CD4-positive, alpha-beta memory T cell (primary cell): ENCODE data around the gene ARL4D. TPM values are rescaled to one million over a fixed set of nuclear protein-coding genes. Genes with fewer than 3 reads are reported as not detected.
A peak's percentile ranks its signal among the peaks of the same experiment; 100 is the strongest.
"Not testable (repeated sequence)": the region's sequence is repeated elsewhere in the genome, so short reads cannot be mapped to it uniquely, and the experiment has no call there.

Experiments used
- CTCF ChIA-PET: fragments of 350-600 bp; sonication (Branson Sonifier 250); formaldehyde crosslinking; loops from one replicate; lab custom pipeline; 2021; ENCODE audit warnings: inconsistent platforms; ENCODE audit not compliant: partially characterized antibody; lab: Charles Lee
- POLR2A ChIA-PET: fragments of 350-600 bp; sonication (Branson Sonifier 250); formaldehyde crosslinking; loops from one replicate; lab custom pipeline; 2021; ENCODE audit not compliant: partially characterized antibody; lab: Charles Lee
- DNase-seq, 5 donors: peaks; one replicate each; pipeline versions ENCODE4 v3.0.0 to v3.0.0-alpha.2; 2020 to 2022; ENCODE audit warnings: mixed read lengths in 1 of 5
- H3K27ac ChIP-seq: one replicate; pipeline ENCODE4 v1.7.0; 2013; ENCODE audit warnings: low read depth, low read length
- H3K27me3 ChIP-seq: 2 replicates; pipeline ENCODE4 v1.7.0; 2013; ENCODE audit warnings: mild to moderate bottlenecking, low read length, moderate library complexity; ENCODE audit not compliant: insufficient read depth
- H3K36me3 ChIP-seq: 2 replicates; pipeline ENCODE4 v1.7.0; 2013; ENCODE audit warnings: mild to moderate bottlenecking, low read length, moderate library complexity; ENCODE audit not compliant: insufficient read depth
- H3K4me1 ChIP-seq: 2 replicates; pipeline ENCODE4 v1.7.0; 2013; ENCODE audit warnings: mild to moderate bottlenecking, low read length, moderate library complexity; ENCODE audit not compliant: insufficient read depth
- H3K4me3 ChIP-seq, 2 donors: one replicate each; pipeline ENCODE4 v1.7.0; 2013; ENCODE audit warnings: low read length in 2 of 2, mild to moderate bottlenecking in 1 of 2
- H3K9me3 ChIP-seq, 2 donors: one replicate each; pipeline ENCODE4 v1.7.0; 2013; ENCODE audit warnings: low read length in 2 of 2, control low read depth in 1 of 2; ENCODE audit not compliant: control insufficient read depth in 1 of 2
- H3K27ac Mint-ChIP-seq, 7 donors: one replicate each; pipeline ENCODE4 v1.8.0; 2020 to 2021; ENCODE audit warnings: mixed read lengths in 7 of 7, mild to moderate bottlenecking in 6 of 7, inconsistent platforms in 3 of 7, moderate library complexity in 3 of 7
- H3K27me3 Mint-ChIP-seq, 2 donors: one replicate each; pipeline ENCODE4 v1.8.0; 2020 to 2021; ENCODE audit warnings: mixed read lengths in 2 of 2
- H3K36me3 Mint-ChIP-seq, 2 donors: one replicate each; pipeline ENCODE4 v1.8.0; 2020 to 2021; ENCODE audit warnings: mixed read lengths in 2 of 2, inconsistent platforms in 1 of 2, mild to moderate bottlenecking in 1 of 2
- H3K4me1 Mint-ChIP-seq, 4 donors: one replicate each; pipeline ENCODE4 v1.8.0; 2020 to 2021; ENCODE audit warnings: mixed read lengths in 4 of 4, mild to moderate bottlenecking in 1 of 4
- H3K4me3 Mint-ChIP-seq, 8 donors: one replicate each; pipeline ENCODE4 v1.8.0; 2020 to 2021; ENCODE audit warnings: mixed read lengths in 8 of 8, mild to moderate bottlenecking in 7 of 8, moderate library complexity in 6 of 8, inconsistent platforms in 3 of 8
- H3K9me3 Mint-ChIP-seq, 8 donors: one replicate each; pipeline ENCODE4 v1.8.0; 2020 to 2021; ENCODE audit warnings: mixed read lengths in 8 of 8, mild to moderate bottlenecking in 5 of 8, inconsistent platforms in 3 of 8, moderate library complexity in 1 of 8
- intact Hi-C: fragments of 100-400 bp; cut with micrococcal nuclease; formaldehyde crosslinking; loops from one replicate; pipeline ENCODE4 v1.15.1; 2023
- polyA plus RNA-seq, 2 donors: library from polyadenylated mRNA; unstranded; fragments of 300-500 nt; fragmentation: Illumina TruSeq; gene quantifications; one replicate each; pipeline ENCODE4 v1.2.3, GENCODE V29; 2021
- total RNA-seq, 2 experiments: library from RNA; stranded (reverse); gene quantifications; one replicate each; pipeline ENCODE4 v1.2.3, GENCODE V29; 2021

Gene ARL4D
- total and polyA plus RNA-seq, 4 experiments from 2014 or later, result 1.5 to 6.8 (median 2.0) TPM

- H3K4me3 Mint-ChIP-seq, result peak overlapping the region; percentile 91 to 98 (median 95)
- Histone ChIP-seq H3K36me3 (no peaks in the 10 kb centered on the region), H3K9me3 (no peaks in the 10 kb centered on the region), H3K4me3 (peak overlapping the region; percentile 76 to 91), H3K27me3 (no peaks in the 10 kb centered on the region), H3K4me1 (peaks cover 22% of the 10 kb centered on the region), H3K27ac (peak overlapping the region; percentile 91)
- intact Hi-C loops, result loop anchor here (1.0 to 2.0 kb wide), 5 partner anchors 9 to 198 kb away; partner anchors contain the start of genes DHX8 and NBR1
- H3K27me3 Mint-ChIP-seq, result no peaks in the 10 kb centered on the region
- ChIA-PET POLR2A (interaction anchor here (0.7 to 5.8 kb wide), 39 partner anchors 9 to 1692 kb away, joined by 3 to 386 read pairs (median 6); partner anchors contain the start of genes ARL4D, BECN1, BRCA1 and DHX8), CTCF (interaction anchor here (1.0 to 5.0 kb wide), 10 partner anchors 8 to 371 kb away, joined by 3 to 33 read pairs (median 4); partner anchors contain the start of genes ARL4D, DHX8 and RPL27)
- peak; percentile 59 to 70 (median 62) for DNase-seq
- H3K27ac Mint-ChIP-seq, result peak overlapping the region; percentile 99 to 100 (median 100)
- peaks cover 15 to 49% (median 36%) of the 10 kb centered on the region in 4 donors for H3K4me1 Mint-ChIP-seq
- H3K9me3 Mint-ChIP-seq, result peaks cover 0 to 2% (median 0%) of the 10 kb centered on the region in 8 donors
- peaks cover 0 to 9% of the 10 kb centered on the region in 2 donors for H3K36me3 Mint-ChIP-seq
Measured at GRCh38 chr17:43368740-43369506, 29.9 kb upstream of the ARL4D start.

DNA sequence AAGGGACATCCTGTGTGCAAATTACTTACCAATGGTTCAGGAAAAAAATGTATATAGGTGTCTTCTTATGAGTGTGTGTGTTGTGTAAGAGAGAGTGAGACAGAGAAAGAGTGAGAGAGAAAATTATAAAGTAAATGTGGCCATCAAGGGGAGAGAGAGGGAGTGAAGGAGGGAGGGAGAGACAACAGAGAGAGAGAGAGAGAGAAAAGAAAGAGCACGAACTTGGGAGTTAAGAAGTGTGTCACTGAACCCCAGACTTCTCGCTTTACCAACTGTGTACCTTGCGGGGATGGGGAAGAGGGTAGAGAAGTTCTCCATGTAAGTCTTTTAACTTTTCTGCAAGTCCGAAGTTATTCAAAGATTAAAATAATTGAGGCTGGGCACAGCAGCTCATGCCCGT is 28.8 kb upstream of the ARL4D start:
- H3K27ac ChIP-seq, result peak overlapping the region; percentile 91
- ChIA-PET CTCF (interaction anchor here (1.2 to 5.0 kb wide), 4 partner anchors 18 to 114 kb away, joined by 3 to 33 read pairs (median 14); partner anchors contain the start of gene DHX8), POLR2A (interaction anchor here (2.3 to 5.8 kb wide), 9 partner anchors 8 to 198 kb away, joined by 6 to 386 read pairs (median 104); partner anchors contain the start of genes ARL4D, DHX8 and NBR1)
- Mint-ChIP-seq H3K27me3 (no peaks in the 10 kb centered on the region), H3K9me3 (peaks cover 0 to 2% (median 0%) of the 10 kb centered on the region in 8 donors), H3K4me3 (peak overlapping the region; percentile 91 to 98 (median 95)), H3K27ac (peak overlapping the region; percentile 99 to 100 (median 100)), H3K36me3 (peaks cover 0 to 9% of the 10 kb centered on the region in 2 donors), H3K4me1 (peaks cover 15 to 49% (median 36%) of the 10 kb centered on the region in 4 donors)
- DNase-seq, result no peak
- peaks cover 22% of the 10 kb centered on the region for H3K4me1 ChIP-seq
- H3K36me3 ChIP-seq, result no peaks in the 10 kb centered on the region
- H3K4me3 ChIP-seq, result peak overlapping the region; percentile 76 to 91
- intact Hi-C loops, result loop anchor here (2.0 kb wide), 2 partner anchors 55 to 199 kb away; partner anchors contain the start of gene NBR1
- no peaks in the 10 kb centered on the region for H3K9me3 ChIP-seq
- no peaks in the 10 kb centered on the region for H3K27me3 ChIP-seq

GRCh38 chr17:43371227-43371821 is 27.5 kb upstream of the ARL4D start:
- no peak overlapping the region for H3K27ac ChIP-seq
- no peak for DNase-seq
- CTCF ChIA-PET, result interaction anchor here (5.0 kb wide), 1 partner anchor 112 kb away, joined by 33 read pairs; the partner anchor contains the start of gene DHX8
- no peaks in the 10 kb centered on the region for H3K36me3 ChIP-seq
- Mint-ChIP-seq H3K4me1 (peaks cover 15 to 47% (median 35%) of the 10 kb centered on the region in 4 donors), H3K4me3 (peak overlapping the region in 1 of 8 donors; percentile 17), H3K9me3 (peaks cover 0 to 3% (median 0%) of the 10 kb centered on the region in 8 donors), H3K36me3 (peaks cover 0 to 9% of the 10 kb centered on the region in 2 donors), H3K27me3 (no peaks in the 10 kb centered on the region), H3K27ac (peak overlapping the region in 6 of 7 donors; percentile 32 to 65 (median 53))
- H3K4me1 ChIP-seq, result peaks cover 22% of the 10 kb centered on the region
- no peaks in the 10 kb centered on the region for H3K9me3 ChIP-seq
- no peak overlapping the region for H3K4me3 ChIP-seq
- POLR2A ChIA-PET, result interaction anchor here (1.0 to 5.8 kb wide), 3 partner anchors 13 to 56 kb away, joined by 7 to 194 read pairs (median 151); no protein-coding TSS in a partner anchor
- no peaks in the 10 kb centered on the region for H3K27me3 ChIP-seq
- intact Hi-C loops, result no loop called here

DNA sequence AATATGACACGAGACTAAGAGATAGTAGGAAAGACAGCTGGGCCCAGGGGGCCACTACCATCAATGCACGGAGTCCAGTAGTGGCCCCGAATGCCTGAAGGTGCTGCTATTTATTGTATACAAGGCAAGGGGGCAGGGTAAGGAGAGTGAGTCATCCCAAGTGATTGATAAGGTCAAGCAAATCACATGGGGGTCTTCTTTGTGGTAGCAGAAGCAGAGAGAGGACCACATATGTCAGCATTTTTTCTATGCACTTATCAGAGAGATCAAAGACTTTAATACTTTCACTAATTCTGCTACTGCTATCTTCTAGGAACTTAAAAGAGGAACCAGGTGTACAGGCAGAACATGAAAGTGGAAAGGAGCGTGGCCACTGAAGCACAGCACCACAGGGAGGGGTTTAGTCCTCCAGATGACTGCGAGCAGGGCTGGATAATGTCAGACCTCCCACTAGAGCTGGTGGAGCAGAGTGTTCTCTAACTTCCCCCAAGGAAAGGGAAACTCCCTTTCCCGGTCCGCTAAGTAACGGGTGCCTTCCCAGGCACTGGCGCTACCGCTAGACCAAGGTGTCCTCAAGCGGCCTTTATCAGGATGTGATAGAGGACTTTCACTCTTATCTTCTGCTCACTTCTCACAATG is 26.4 kb upstream of the ARL4D start:
- H3K9me3 ChIP-seq, result no peaks in the 10 kb centered on the region
- no peaks in the 10 kb centered on the region for H3K36me3 ChIP-seq
- peak overlapping the region in 3 of 7 donors; percentile 34 to 65 (median 64) for H3K27ac Mint-ChIP-seq
- DNase-seq, result no peak
- H3K4me3 ChIP-seq, result no peak overlapping the region
- H3K4me1 ChIP-seq, result peaks cover 13% of the 10 kb centered on the region
- intact Hi-C loops, result no loop called here
- H3K36me3 Mint-ChIP-seq, result peaks cover 0 to 9% of the 10 kb centered on the region in 2 donors
- no peaks in the 10 kb centered on the region for H3K27me3 ChIP-seq
- ChIA-PET POLR2A (interaction anchor here (0.8 to 2.0 kb wide), 4 partner anchors 12 to 374 kb away, joined by 3 to 13 read pairs (median 8); partner anchors contain the start of genes DHX8 and RPL27), CTCF (interaction anchor here (0.7 to 5.0 kb wide), 5 partner anchors 16 to 112 kb away, joined by 3 to 33 read pairs (median 3); partner anchors contain the start of gene DHX8)
- H3K4me3 Mint-ChIP-seq, result peak overlapping the region in 1 of 8 donors; percentile 24
- peaks cover 0 to 3% (median 0%) of the 10 kb centered on the region in 8 donors for H3K9me3 Mint-ChIP-seq
- no peak overlapping the region for H3K27ac ChIP-seq
- H3K4me1 Mint-ChIP-seq, result peaks cover 17 to 36% (median 31%) of the 10 kb centered on the region in 4 donors
- no peaks in the 10 kb centered on the region for H3K27me3 Mint-ChIP-seq

DNA sequence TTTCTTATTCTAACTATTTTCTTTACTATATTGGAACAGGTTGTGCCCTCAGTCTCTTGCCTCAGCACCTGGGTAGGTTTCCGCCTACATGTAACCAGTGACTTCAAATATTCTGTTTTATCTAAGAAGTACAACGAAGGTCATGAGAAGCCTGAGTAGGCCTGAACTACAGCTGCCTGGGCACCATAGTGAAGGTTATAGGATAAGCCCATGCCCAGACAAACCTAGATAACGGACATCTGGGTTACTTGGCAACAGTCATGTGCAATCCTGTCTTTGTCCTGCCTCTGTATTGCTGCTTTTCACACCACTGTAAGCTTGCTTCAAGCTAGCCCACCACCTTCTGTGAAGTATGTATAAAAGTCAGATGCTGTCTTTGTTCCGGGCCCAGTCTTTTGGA is 25.4 kb upstream of the ARL4D start:
- H3K27me3 ChIP-seq, result no peaks in the 10 kb centered on the region
- no peak overlapping the region for H3K27ac ChIP-seq
- POLR2A ChIA-PET, result interaction anchor here (0.8 to 2.0 kb wide), 4 partner anchors 13 to 375 kb away, joined by 3 to 13 read pairs (median 8); partner anchors contain the start of genes DHX8 and RPL27
- Mint-ChIP-seq H3K4me1 (peaks cover 10 to 27% (median 22%) of the 10 kb centered on the region in 4 donors), H3K4me3 (no peak overlapping the region), H3K9me3 (peaks cover 0 to 1% (median 0%) of the 10 kb centered on the region in 8 donors), H3K36me3 (peaks cover 0 to 4% of the 10 kb centered on the region in 2 donors), H3K27me3 (no peaks in the 10 kb centered on the region), H3K27ac (peak overlapping the region in 1 of 7 donors; percentile 24)
- H3K4me3 ChIP-seq, result no peak overlapping the region
- CTCF ChIA-PET, result interaction anchor here (0.6 to 1.2 kb wide), 6 partner anchors 15 to 1343 kb away, joined by 3 to 5 read pairs (median 3); partner anchors contain the start of gene DHX8
- H3K4me1 ChIP-seq, result peaks cover 9% of the 10 kb centered on the region
- no peaks in the 10 kb centered on the region for H3K9me3 ChIP-seq
- H3K36me3 ChIP-seq, result no peaks in the 10 kb centered on the region
- intact Hi-C loops, result no loop called here
- DNase-seq, result no peak

- H3K36me3 ChIP-seq, H3K27me3 Mint-ChIP-seq, H3K4me3 ChIP-seq, intact Hi-C loops, H3K36me3 Mint-ChIP-seq, H3K27me3 ChIP-seq, H3K27ac ChIP-seq, DNase-seq, H3K4me1 ChIP-seq, H3K9me3 ChIP-seq: not testable (repeated sequence)
- Mint-ChIP-seq H3K27ac (peak overlapping the region in 3 of 7 donors; percentile 43 to 83 (median 75)), H3K4me1 (peaks cover 4 to 14% (median 9%) of the 10 kb centered on the region in 4 donors), H3K4me3 (peak overlapping the region; percentile 36 to 74 (median 56)), H3K9me3 (peaks cover 0 to 14% (median 8%) of the 10 kb centered on the region in 8 donors)
- POLR2A ChIA-PET, result interaction anchor here (0.8 to 6.1 kb wide), 5 partner anchors 8 to 60 kb away, joined by 3 to 49 read pairs (median 20); no protein-coding TSS in a partner anchor
- CTCF ChIA-PET, result interaction anchor here (1.3 kb wide), 1 partner anchor 108 kb away, joined by 3 read pairs; the partner anchor contains the start of gene DHX8
Measured at GRCh38 chr17:43375915-43376314, 22.9 kb upstream of the ARL4D start.
